IPS DF 6.9 (cell line): Measurements from ENCODE around the gene ZNRF3.
A peak's percentile ranks its signal among the peaks of the same experiment; 100 is the strongest.
"Not testable (repeated sequence)": the region's sequence is repeated elsewhere in the genome, so short reads cannot be mapped to it uniquely, and the experiment has no call there.

Experiments used
- DNase-seq: peaks from one replicate; pipeline ENCODE4 v3.0.0-alpha.2; 2013; ENCODE audit warnings: low read depth, low spot score
- H3K27ac ChIP-seq: one replicate; pipeline ENCODE4 v1.5.1; 2013; ENCODE audit warnings: low read length, control low read depth
- H3K27me3 ChIP-seq: 2 replicates; pipeline ENCODE4 v1.6.1; 2013; ENCODE audit warnings: mild to moderate bottlenecking, low read length; ENCODE audit not compliant: control insufficient read depth, insufficient read depth
- H3K36me3 ChIP-seq: 2 replicates; pipeline ENCODE4 v1.6.1; 2013; ENCODE audit warnings: low read length; ENCODE audit not compliant: control insufficient read depth, insufficient read depth
- H3K4me1 ChIP-seq: 2 replicates; pipeline ENCODE4 v1.6.1; 2013; ENCODE audit warnings: low read length; ENCODE audit not compliant: control insufficient read depth, insufficient read depth
- H3K4me3 ChIP-seq: 2 replicates; pipeline ENCODE4 v1.5.1; 2013; ENCODE audit warnings: mild to moderate bottlenecking, low read length
- H3K9me3 ChIP-seq: 2 replicates; pipeline ENCODE4 v1.6.1; 2013; ENCODE audit warnings: low read length, inconsistent platforms; ENCODE audit not compliant: control insufficient read depth, insufficient read depth
- WGBS: extraction: QIAGEN DNeasy Blood & Tissue Kit; methylation state at CpG from one replicate; pipeline ENCODE4 v1.1.7; 2013; ENCODE audit warnings: mixed read lengths, missing lambda C conversion rate; ENCODE audit not compliant: insufficient read length, insufficient coverage; 5-methylcytosine and 5-hydroxymethylcytosine counted together

Gene ZNRF3

GRCh38 chr22:28882878-28883656 is at the start of gene ZNRF3:
Gene ZNRF3 (plus strand): TSS chr22:28883572. CDS start chr22:28883767, 195 bp downstream.
- no peak within 1 kb of the TSS for H3K27ac ChIP-seq
- WGBS, result no CpG with 5 or more reads among the region's 85 CpGs

DNA sequence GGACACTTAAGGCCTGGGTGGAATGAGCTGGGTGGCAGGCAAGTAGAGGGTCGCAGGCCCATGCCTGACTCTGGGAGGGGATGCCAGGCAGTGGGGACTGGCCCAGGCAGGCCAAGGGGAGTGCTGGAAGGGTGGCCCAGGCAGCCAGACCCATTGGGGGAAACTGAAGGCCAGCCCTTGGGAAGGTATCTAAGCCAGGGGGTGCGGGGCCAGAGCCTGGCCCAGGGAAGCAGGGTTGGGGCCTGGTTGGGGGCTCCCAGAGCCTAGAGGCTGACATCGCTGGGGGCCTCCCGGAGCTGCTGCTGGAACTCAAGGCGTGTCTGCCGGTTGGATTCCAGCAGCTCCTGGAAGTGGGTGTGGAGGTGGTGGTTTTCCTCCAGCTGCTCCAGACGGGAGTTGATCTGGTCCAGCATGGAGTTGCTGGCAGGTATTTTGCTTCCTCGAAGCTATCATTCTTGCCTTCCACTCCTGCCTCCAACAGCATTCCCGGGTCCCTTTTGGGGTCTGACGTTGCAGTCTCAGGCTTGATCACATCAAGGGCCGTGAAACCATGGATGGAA is 47.7 kb upstream of the ZNRF3 start:
- WGBS, result no CpG with 5 or more reads among the region's 11 CpGs
- no peaks in the 10 kb centered on the region for H3K36me3 ChIP-seq
- no peak for DNase-seq

More at GRCh38 chr22:28882878-28883656, at the start of gene ZNRF3:
- DNase-seq, result no peak
- peak within 1 kb of the TSS; percentile 98 for H3K4me3 ChIP-seq
- no peaks in the 10 kb centered on the region for H3K9me3 ChIP-seq
- H3K36me3 ChIP-seq, result no peaks in the 10 kb centered on the region
- H3K4me1 ChIP-seq, result peaks cover 4% of the 10 kb centered on the region; the same call in 1 of the 2 replicates
- no peaks in the 10 kb centered on the region for H3K27me3 ChIP-seq

GRCh38 chr22:28837640-28838039 is 45.7 kb upstream of the ZNRF3 start:
- no peaks in the 10 kb centered on the region for H3K36me3 ChIP-seq
- H3K27me3 ChIP-seq, result no peaks in the 10 kb centered on the region
- H3K4me1 ChIP-seq, result no peaks in the 10 kb centered on the region
- H3K9me3 ChIP-seq, result no peaks in the 10 kb centered on the region
- no peak overlapping the region for H3K27ac ChIP-seq
- no peak overlapping the region for H3K4me3 ChIP-seq
- no peak for DNase-seq
- no CpG with 5 or more reads among the region's 6 CpGs for WGBS

More for the DNA sequence above, 47.7 kb upstream of the ZNRF3 start:
- Histone ChIP-seq H3K9me3 (no peaks in the 10 kb centered on the region), H3K4me1 (no peaks in the 10 kb centered on the region), H3K27ac (no peak overlapping the region), H3K4me3 (no peak overlapping the region), H3K27me3 (no peaks in the 10 kb centered on the region)

DNA sequence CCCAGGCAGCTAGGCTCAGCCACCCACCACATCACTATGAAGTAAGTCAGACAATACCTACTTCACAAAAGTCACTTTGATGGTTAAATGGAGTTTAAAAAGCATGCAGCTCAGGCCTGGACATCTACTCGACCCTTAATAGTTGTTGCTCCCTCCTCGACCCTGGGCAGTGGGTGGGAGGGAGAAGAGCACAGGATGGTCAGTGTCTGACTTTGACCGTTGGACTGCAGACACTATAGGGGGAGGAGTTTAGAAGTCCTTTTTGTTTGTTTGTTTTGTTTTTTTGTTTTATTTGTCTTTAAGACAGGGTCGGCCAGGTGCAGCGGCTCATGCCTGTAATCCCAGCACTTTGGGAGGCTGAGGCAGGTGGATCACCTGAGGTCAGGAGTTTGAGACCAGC is 44.4 kb upstream of the ZNRF3 start:
- DNase-seq, result no peak
- Histone ChIP-seq H3K4me3 (no peak overlapping the region), H3K27me3 (no peaks in the 10 kb centered on the region), H3K9me3 (no peaks in the 10 kb centered on the region), H3K36me3 (no peaks in the 10 kb centered on the region), H3K27ac (no peak overlapping the region), H3K4me1 (no peaks in the 10 kb centered on the region)
- WGBS, result no CpG with 5 or more reads among the region's 5 CpGs

GRCh38 chr22:28841111-28841510 is 42.3 kb upstream of the ZNRF3 start:
- H3K27me3 ChIP-seq, result no peaks in the 10 kb centered on the region
- no CpG with 5 or more reads among the region's 5 CpGs for WGBS
- H3K27ac ChIP-seq, result no peak overlapping the region
- H3K4me1 ChIP-seq, result no peaks in the 10 kb centered on the region
- no peaks in the 10 kb centered on the region for H3K36me3 ChIP-seq
- DNase-seq, result no peak
- H3K9me3 ChIP-seq, result no peaks in the 10 kb centered on the region
- H3K4me3 ChIP-seq, result no peak overlapping the region

DNA sequence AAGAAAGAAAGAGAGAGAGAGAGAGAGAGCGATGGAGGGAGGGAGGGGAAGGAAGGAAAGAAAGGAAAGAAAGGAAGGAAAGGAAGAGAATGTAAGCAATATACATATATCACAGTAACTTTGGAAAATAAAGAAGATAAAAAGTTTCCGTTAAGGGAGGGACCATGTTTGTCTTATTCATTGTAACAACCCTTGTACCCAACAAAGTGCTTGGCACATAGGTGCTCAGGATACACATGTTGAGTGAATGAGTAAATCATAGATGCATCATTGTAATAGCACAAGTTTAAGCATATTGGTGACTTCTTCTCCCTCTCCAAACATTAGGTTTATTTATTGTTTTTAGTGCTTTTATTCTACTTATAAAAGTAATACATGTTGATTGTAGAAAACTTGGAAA is 39.7 kb upstream of the ZNRF3 start:
- Histone ChIP-seq H3K36me3 (no peaks in the 10 kb centered on the region), H3K9me3 (no peaks in the 10 kb centered on the region), H3K27ac (no peak overlapping the region), H3K27me3 (no peaks in the 10 kb centered on the region), H3K4me3 (no peak overlapping the region), H3K4me1 (no peaks in the 10 kb centered on the region)
- no peak for DNase-seq
- no CpG with 5 or more reads among the region's 2 CpGs for WGBS

GRCh38 chr22:28844277-28844676 is 39.1 kb upstream of the ZNRF3 start:
- H3K4me1 ChIP-seq, H3K27ac ChIP-seq, H3K9me3 ChIP-seq, H3K36me3 ChIP-seq, H3K27me3 ChIP-seq, H3K4me3 ChIP-seq, DNase-seq: not testable (repeated sequence)
- WGBS, result no CpG with 5 or more reads among the region's 2 CpGs

DNA sequence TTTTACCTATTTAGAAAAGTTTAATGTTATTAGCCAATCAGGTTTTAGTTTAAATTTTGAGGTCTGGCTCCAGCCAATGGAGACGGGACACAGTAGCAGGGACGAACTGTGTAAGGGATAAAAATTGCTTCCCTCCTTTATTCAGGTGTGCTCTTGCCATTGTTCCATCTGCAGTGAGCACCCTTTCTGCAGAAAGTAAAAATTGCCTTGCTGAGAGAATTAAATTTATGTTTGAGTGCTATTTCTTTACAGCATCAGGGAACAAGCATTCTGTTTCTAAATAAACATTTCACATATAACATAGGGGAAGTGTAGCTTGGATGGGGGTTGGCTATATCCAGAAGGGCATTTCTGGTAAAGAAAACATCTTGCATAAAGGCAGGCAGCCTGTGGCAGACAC is 36.4 kb upstream of the ZNRF3 start:
- Histone ChIP-seq H3K4me1 (no peaks in the 10 kb centered on the region), H3K9me3 (no peaks in the 10 kb centered on the region), H3K36me3 (no peaks in the 10 kb centered on the region), H3K4me3 (no peak overlapping the region), H3K27ac (no peak overlapping the region), H3K27me3 (no peaks in the 10 kb centered on the region)
- DNase-seq, result no peak
- no CpG with 5 or more reads among the region's 2 CpGs for WGBS

DNA sequence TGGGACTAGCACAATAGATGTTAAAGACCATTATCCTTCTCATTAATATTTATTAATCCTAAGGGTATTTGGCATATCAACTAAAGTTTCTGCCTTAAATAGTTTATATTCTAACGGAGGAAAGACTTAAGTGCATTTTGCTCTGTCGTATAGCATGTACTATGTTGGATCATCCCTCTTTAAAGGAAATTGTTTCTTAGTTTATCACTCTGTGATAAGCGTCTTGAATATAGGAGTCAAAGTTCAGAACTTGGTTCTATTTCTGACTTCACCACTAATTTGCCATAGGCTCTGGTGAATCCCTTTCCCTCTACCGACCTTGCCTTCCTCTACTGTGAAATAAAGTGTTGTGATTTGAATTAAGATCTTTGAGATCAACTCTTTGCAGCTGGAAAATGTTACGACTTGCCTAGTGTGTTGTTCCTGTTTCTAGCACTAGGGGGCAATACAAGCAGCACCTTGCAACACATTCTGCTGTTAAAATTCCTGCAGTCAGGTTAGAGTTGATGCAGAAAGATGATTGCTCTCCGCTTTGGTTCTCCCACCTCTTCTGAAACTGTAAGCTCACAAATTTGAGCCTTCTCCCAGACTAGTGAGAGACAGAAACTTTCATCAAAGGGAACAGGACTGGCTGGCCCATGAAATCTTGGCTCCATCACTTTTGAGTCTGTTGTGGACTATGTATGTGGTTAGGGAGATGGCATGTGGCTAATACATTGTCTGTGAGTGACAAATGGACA is 27.8 kb upstream of the ZNRF3 start:
- DNase-seq, result peak; percentile 84
- Histone ChIP-seq H3K27me3 (no peaks in the 10 kb centered on the region), H3K27ac (no peak overlapping the region), H3K4me3 (no peak overlapping the region), H3K4me1 (no peaks in the 10 kb centered on the region), H3K36me3 (no peaks in the 10 kb centered on the region), H3K9me3 (no peaks in the 10 kb centered on the region)
- no CpG with 5 or more reads among the region's 6 CpGs for WGBS

GRCh38 chr22:28856095-28856455 is 27.3 kb upstream of the ZNRF3 start:
- H3K4me1 ChIP-seq, result no peaks in the 10 kb centered on the region
- DNase-seq, result no peak
- H3K36me3 ChIP-seq, result no peaks in the 10 kb centered on the region
- H3K9me3 ChIP-seq, result no peaks in the 10 kb centered on the region
- no peak overlapping the region for H3K4me3 ChIP-seq
- no peaks in the 10 kb centered on the region for H3K27me3 ChIP-seq
- no peak overlapping the region for H3K27ac ChIP-seq
- WGBS, result no CpG with 5 or more reads among the region's 1 CpG
